Glutamatergic neuron (in vitro differentiated cells): ENCODE results near the gene TTYH2. TPM values are rescaled to one million over a fixed set of nuclear protein-coding genes. Genes with fewer than 3 reads are reported as not detected.
A peak's percentile ranks its signal among the peaks of the same experiment; 100 is the strongest.
"Not testable (repeated sequence)": the region's sequence is repeated elsewhere in the genome, so short reads cannot be mapped to it uniquely, and the experiment has no call there.

Source experiments
- DNase-seq: peaks from one replicate; pipeline ENCODE4 v3.0.0; 2022
- H3K27ac Mint-ChIP-seq: one replicate; pipeline ENCODE4 v1.8.0; 2020; ENCODE audit warnings: mild to moderate bottlenecking, mixed read lengths, inconsistent platforms; ENCODE audit not compliant: unreplicated experiment
- H3K27me3 Mint-ChIP-seq: one replicate; pipeline ENCODE4 v1.8.0; 2020; ENCODE audit warnings: mild to moderate bottlenecking, moderate library complexity, mixed read lengths, inconsistent platforms; ENCODE audit not compliant: unreplicated experiment
- H3K36me3 Mint-ChIP-seq: one replicate; pipeline ENCODE4 v1.8.0; 2020; ENCODE audit warnings: mild to moderate bottlenecking, mixed read lengths, inconsistent platforms; ENCODE audit not compliant: unreplicated experiment
- H3K4me1 Mint-ChIP-seq: one replicate; pipeline ENCODE4 v1.8.0; 2020; ENCODE audit warnings: mild to moderate bottlenecking, low read depth, mixed read lengths, inconsistent platforms; ENCODE audit not compliant: unreplicated experiment
- H3K4me3 Mint-ChIP-seq: one replicate; pipeline ENCODE4 v1.8.0; 2020; ENCODE audit warnings: mild to moderate bottlenecking, mixed read lengths, inconsistent platforms; ENCODE audit not compliant: unreplicated experiment
- H3K9me3 Mint-ChIP-seq: one replicate; pipeline ENCODE4 v1.8.0; 2020; ENCODE audit warnings: mild to moderate bottlenecking, moderate library complexity, mixed read lengths, inconsistent platforms; ENCODE audit not compliant: unreplicated experiment
- total RNA-seq: library from RNA; stranded (reverse); fragmentation: NEBNext Ultra II Directional; extraction: Animal tissue kit (Norgen Biotek cat#: 25700); gene quantifications from one replicate; pipeline ENCODE4 v1.2.1, GENCODE V29; 2021; ENCODE audit not compliant: unreplicated experiment
- TF ChIP-seq, protein P1 (sequence below): fragments of 200-600 bp; sonication (generic); IDR thresholded peaks from one replicate; pipeline ENCODE4 v1.5.0; 2021; ENCODE audit not compliant: partially characterized antibody, unreplicated experiment

Gene TTYH2
- total RNA-seq, 1 donor from 2014 or later: 121 TPM

DNA sequence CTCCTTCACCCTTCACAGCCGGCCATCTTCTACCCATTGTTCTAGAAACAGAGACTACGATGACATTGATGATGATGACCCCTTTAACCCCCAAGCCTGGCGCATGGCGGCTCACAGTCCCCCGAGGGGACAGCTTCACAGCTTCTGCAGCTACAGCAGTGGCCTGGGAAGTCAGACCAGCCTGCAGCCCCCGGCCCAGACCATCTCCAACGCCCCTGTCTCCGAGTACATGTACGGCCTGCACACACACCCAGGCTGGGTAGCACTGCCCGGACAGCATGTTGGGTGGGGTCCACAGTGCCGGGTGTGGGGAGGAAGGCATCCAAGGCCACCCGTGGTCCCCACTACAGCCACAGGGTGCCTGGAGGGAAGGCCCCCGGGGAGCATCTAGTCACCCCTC is 39.7 kb downstream of the TTYH2 start:
- peaks cover 3% of the 10 kb centered on the region for H3K9me3 Mint-ChIP-seq
- TF ChIP-seq, protein P1, sequence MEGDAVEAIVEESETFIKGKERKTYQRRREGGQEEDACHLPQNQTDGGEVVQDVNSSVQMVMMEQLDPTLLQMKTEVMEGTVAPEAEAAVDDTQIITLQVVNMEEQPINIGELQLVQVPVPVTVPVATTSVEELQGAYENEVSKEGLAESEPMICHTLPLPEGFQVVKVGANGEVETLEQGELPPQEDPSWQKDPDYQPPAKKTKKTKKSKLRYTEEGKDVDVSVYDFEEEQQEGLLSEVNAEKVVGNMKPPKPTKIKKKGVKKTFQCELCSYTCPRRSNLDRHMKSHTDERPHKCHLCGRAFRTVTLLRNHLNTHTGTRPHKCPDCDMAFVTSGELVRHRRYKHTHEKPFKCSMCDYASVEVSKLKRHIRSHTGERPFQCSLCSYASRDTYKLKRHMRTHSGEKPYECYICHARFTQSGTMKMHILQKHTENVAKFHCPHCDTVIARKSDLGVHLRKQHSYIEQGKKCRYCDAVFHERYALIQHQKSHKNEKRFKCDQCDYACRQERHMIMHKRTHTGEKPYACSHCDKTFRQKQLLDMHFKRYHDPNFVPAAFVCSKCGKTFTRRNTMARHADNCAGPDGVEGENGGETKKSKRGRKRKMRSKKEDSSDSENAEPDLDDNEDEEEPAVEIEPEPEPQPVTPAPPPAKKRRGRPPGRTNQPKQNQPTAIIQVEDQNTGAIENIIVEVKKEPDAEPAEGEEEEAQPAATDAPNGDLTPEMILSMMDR: no peak
- H3K4me1 Mint-ChIP-seq: peaks cover 15% of the 10 kb centered on the region
- H3K4me3 Mint-ChIP-seq: no peak overlapping the region
- no peaks in the 10 kb centered on the region for H3K36me3 Mint-ChIP-seq
- peak overlapping the region; percentile 52 for H3K27ac Mint-ChIP-seq
- H3K27me3 Mint-ChIP-seq: peaks cover 8% of the 10 kb centered on the region
- DNase-seq: no peak

- Mint-ChIP-seq H3K4me3 (no peak overlapping the region), H3K36me3 (no peaks in the 10 kb centered on the region), H3K27ac (no peak overlapping the region), H3K9me3 (peaks cover 1% of the 10 kb centered on the region), H3K4me1 (peaks cover 13% of the 10 kb centered on the region), H3K27me3 (peaks cover 4% of the 10 kb centered on the region)
- no peak for DNase-seq
- TF ChIP-seq, protein P1: no peak
Measured at GRCh38 chr17:74257311-74257710, 43.9 kb downstream of the TTYH2 start.

- peaks cover 17% of the 10 kb centered on the region for H3K4me1 Mint-ChIP-seq
- peak; percentile 44 for DNase-seq
- TF ChIP-seq, protein P1: no peak
- H3K9me3 Mint-ChIP-seq: no peaks in the 10 kb centered on the region
- no peaks in the 10 kb centered on the region for H3K36me3 Mint-ChIP-seq
- H3K27me3 Mint-ChIP-seq: peaks cover 5% of the 10 kb centered on the region
- peak overlapping the region; percentile 84 for H3K27ac Mint-ChIP-seq
- peak overlapping the region; percentile 15 for H3K4me3 Mint-ChIP-seq
Measured at GRCh38 chr17:74259667-74260524, 46.5 kb downstream of the TTYH2 start.

DNA sequence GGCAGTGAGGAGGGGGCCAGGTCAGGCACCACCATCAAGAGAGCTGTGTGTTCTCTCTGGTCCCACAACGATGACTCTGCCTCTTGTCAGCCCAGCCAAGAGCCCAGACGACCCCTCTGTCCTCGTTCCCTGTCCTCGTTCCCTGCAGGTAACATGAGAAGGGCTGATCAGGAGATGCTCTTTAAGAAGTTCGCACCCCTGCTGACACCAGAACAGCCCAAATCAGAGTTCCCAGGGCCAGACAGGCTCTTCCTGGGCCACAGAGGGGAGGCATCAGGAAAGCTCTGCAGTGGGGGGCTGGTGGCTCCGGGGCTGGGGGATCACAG is 47.1 kb downstream of the TTYH2 start:
- Mint-ChIP-seq H3K4me1 (peaks cover 17% of the 10 kb centered on the region), H3K27ac (no peak overlapping the region), H3K4me3 (no peak overlapping the region), H3K27me3 (peaks cover 5% of the 10 kb centered on the region), H3K36me3 (no peaks in the 10 kb centered on the region), H3K9me3 (no peaks in the 10 kb centered on the region)
- DNase-seq: no peak
- TF ChIP-seq, protein P1: no peak

DNA sequence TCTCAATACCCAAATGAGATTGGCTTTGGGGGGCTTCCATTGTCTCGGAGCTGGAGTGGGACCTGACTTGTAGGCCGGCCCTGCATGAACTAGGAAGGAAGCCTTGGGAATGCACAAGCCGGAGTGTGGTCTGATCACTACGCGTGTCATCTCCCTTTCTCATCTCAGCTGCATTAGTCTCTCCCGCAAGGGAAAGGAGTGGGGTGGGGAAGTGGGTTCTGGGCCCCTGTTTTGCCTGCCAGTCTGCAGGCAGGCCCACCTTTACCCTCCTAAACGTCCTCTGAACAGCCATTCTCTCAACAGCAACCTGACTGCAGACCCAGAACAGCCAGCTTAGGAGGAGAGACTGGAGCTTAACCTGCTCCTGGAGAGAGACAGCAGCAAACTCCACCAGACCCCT is 49.2 kb downstream of the TTYH2 start:
- no peaks in the 10 kb centered on the region for H3K36me3 Mint-ChIP-seq
- H3K9me3 Mint-ChIP-seq: no peaks in the 10 kb centered on the region
- no peak for DNase-seq

DNA sequence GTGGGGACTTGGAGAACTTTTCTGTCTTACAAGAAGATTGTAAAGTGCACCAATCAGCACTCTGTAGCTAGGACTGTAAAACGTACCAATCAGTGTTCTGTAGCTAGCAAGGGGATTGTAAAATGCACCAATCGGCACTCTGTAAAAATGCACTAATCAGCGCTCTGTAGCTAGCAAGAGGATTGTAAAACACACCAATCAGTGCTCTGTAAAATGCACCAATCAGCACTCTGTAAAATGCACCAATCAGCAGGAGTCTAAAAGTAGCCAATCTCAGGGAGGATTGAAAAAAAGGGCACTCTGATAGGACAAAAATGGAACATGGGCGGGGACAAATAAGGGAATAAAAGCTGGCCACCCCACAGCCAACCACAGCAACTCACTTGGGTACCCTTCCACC is 53.7 kb downstream of the TTYH2 start:
- not testable (repeated sequence) for H3K27me3 Mint-ChIP-seq, H3K36me3 Mint-ChIP-seq, H3K4me1 Mint-ChIP-seq, H3K9me3 Mint-ChIP-seq, H3K4me3 Mint-ChIP-seq, DNase-seq, H3K27ac Mint-ChIP-seq

More for the DNA sequence above, 49.2 kb downstream of the TTYH2 start:
- H3K27ac Mint-ChIP-seq: no peak overlapping the region
- peaks cover 5% of the 10 kb centered on the region for H3K27me3 Mint-ChIP-seq
- H3K4me3 Mint-ChIP-seq: no peak overlapping the region
- TF ChIP-seq, protein P1: no peak
- H3K4me1 Mint-ChIP-seq: peaks cover 17% of the 10 kb centered on the region
